Heart left ventricle (tissue), 13 donors: ENCODE measurements around the gene AMZ2.

Source experiments
- CTCF ChIP-seq, 12 donors: fragments of 200-600 bp; sonication (generic) in 4 of 12; IDR thresholded peaks; one replicate each; pipeline versions ENCODE4 v1.5.0 to v1.8.0; 2018 to 2022; ENCODE audit warnings: antibody characterized with exemption in 12 of 12, mild to moderate bottlenecking in 5 of 12
- POLR2A ChIP-seq, 2 donors: fragments of 450-650 bp; IDR thresholded peaks; one replicate each; pipeline ENCODE4 v1.6.1; 2017; ENCODE audit warnings: antibody characterized with exemption in 2 of 2, mild to moderate bottlenecking in 2 of 2, moderate library complexity in 2 of 2
- donor health status: ischemic (EF 13 %, LVEDD 7.1; RV severe dilation, severe dysfunction).
- donor health status: DM: no; HTN: yes; CAD: no.
- donor health status: DM: no; HTN: no; CAD: no.
- donor health status: ischemic (EF 25% LVEDD 6.9; RV normal size, moderate dysfunction).
- donor health status: ischemic (EF 25% LVEDD 5.7; RV mildly dilated, moderate dysfunction).
- donor health status: ischemic (EF 35%, LVEDD 5.7; RV mildly dilated, moderate dysfunction).
- donor health status: nonischemic (EF 11% LVEDD 7.7; RV severe dilation, severe dysfunction).
- donor health status: DM: yes; HTN: yes; CAD: no.
- donor health status: PGD.
- donor health status: ischemic (EF 29% LVEDD 5.4; RV normal size, mild dysfunction).
- donor health status: nonischemic (EF 23%, LVEDD 6.1; RV moderate dilation, normal function).

DNA sequence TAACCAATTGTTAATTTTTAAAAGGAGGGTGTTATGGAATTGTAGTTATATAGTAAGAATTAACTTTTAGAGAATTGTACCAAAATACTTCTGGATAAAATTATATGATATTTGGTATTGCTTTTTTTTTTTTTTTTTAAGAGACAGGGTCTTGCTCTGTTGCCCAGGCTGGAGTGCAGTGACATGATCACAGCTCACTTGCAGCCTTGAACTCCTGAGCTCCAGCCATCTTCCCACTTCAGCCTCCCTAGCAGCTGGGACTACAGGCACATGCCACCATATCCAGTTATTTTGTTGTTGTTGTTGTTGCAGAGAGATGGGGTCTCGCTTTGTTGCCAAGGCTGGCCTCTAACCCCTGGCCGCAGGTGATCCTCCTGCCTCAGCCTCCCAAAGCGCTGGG, 52.0 kb downstream of the AMZ2 start:
- TF ChIP-seq CTCF (IDR thresholded peaks at IDR 0.05) (no peak), POLR2A (IDR thresholded peaks at IDR 0.05) (no peak)
